ENCODE measurements around the gene STAT5A.
A peak's percentile ranks its signal among the peaks of the same experiment; 100 is the strongest.

The STAT5A gene

GRCh38 chr17:42340691-42341127 lies 52.4 kb downstream of the STAT5A start:
- Histone ChIP-seq H3K4me2 (no peak overlapping the region), H3K27me3 (no peaks in the 10 kb centered on the region), H3K36me3 (peaks cover 85% of the 10 kb centered on the region), H3K27ac (no peak overlapping the region), H3K4me1 (peaks cover 5% of the 10 kb centered on the region; the same call in 1 of the 2 replicates), H4K20me1 (no peaks in the 10 kb centered on the region), H3K4me3 (no peak overlapping the region), H3K9me3 (no peaks in the 10 kb centered on the region), H3K9ac (no peak overlapping the region)
- no peak for TF ChIP-seq Cebpa-rat (IDR thresholded peaks at IDR 0.05)

- Histone ChIP-seq H3K9me3 (no peaks in the 10 kb centered on the region), H3K9ac (no peak overlapping the region), H3K36me3 (peaks cover 87% of the 10 kb centered on the region), H3K4me3 (no peak overlapping the region), H3K27ac (no peak overlapping the region), H3K4me1 (peaks cover 5% of the 10 kb centered on the region; the same call in 1 of the 2 replicates), H3K4me2 (no peak overlapping the region), H4K20me1 (peaks cover 2% of the 10 kb centered on the region; the same call in 1 of the 2 replicates), H3K27me3 (no peaks in the 10 kb centered on the region)
- TF ChIP-seq Cebpa-rat (IDR thresholded peaks at IDR 0.05): no peak
These were observed 53.3 kb downstream of the STAT5A start for GRCh38 chr17:42341568-42341967.

GRCh38 chr17:42342242-42343008 lies 54.1 kb downstream of the STAT5A start:
- Histone ChIP-seq H4K20me1 (peaks cover 10% of the 10 kb centered on the region; the same call in 1 of the 2 replicates), H3K27me3 (no peaks in the 10 kb centered on the region), H3K27ac (no peak overlapping the region), H3K36me3 (peaks cover 82% of the 10 kb centered on the region), H3K4me2 (no peak overlapping the region), H3K4me1 (peaks cover 5% of the 10 kb centered on the region; the same call in 1 of the 2 replicates), H3K9ac (no peak overlapping the region), H3K4me3 (no peak overlapping the region), H3K9me3 (no peaks in the 10 kb centered on the region)
- TF ChIP-seq Cebpa-rat (IDR thresholded peaks at IDR 0.05): no peak

GRCh38 chr17:42345396-42346073 lies 57.2 kb downstream of the STAT5A start:
- no peak for TF ChIP-seq Cebpa-rat (IDR thresholded peaks at IDR 0.05)
- Histone ChIP-seq H3K4me3 (no peak overlapping the region), H3K27ac (no peak overlapping the region), H4K20me1 (peaks cover 40% of the 10 kb centered on the region), H3K4me2 (no peak overlapping the region), H3K27me3 (no peaks in the 10 kb centered on the region), H3K36me3 (peaks cover 58% of the 10 kb centered on the region), H3K9ac (no peak overlapping the region), H3K9me3 (no peaks in the 10 kb centered on the region), H3K4me1 (no peaks in the 10 kb centered on the region)

GRCh38 chr17:42346481-42346880 lies 58.2 kb downstream of the STAT5A start:
- H3K27ac ChIP-seq: no peak overlapping the region
- H3K27me3 ChIP-seq: no peaks in the 10 kb centered on the region
- no peaks in the 10 kb centered on the region for H3K9me3 ChIP-seq
- no peak for TF ChIP-seq Cebpa-rat (IDR thresholded peaks at IDR 0.05)
- H3K4me1 ChIP-seq: no peaks in the 10 kb centered on the region
- H3K36me3 ChIP-seq: peaks cover 48% of the 10 kb centered on the region
- no peak overlapping the region for H3K4me2 ChIP-seq
- peaks cover 50% of the 10 kb centered on the region for H4K20me1 ChIP-seq
- no peak overlapping the region for H3K4me3 ChIP-seq
- no peak overlapping the region for H3K9ac ChIP-seq

- H4K20me1 ChIP-seq: peaks cover 56% of the 10 kb centered on the region
- no peak overlapping the region for H3K4me2 ChIP-seq
- H3K9me3 ChIP-seq: no peaks in the 10 kb centered on the region
- TF ChIP-seq Cebpa-rat (IDR thresholded peaks at IDR 0.05): no peak
- H3K36me3 ChIP-seq: peaks cover 41% of the 10 kb centered on the region
- H3K9ac ChIP-seq: no peak overlapping the region
- H3K27me3 ChIP-seq: no peaks in the 10 kb centered on the region
- no peak overlapping the region for H3K27ac ChIP-seq
- no peaks in the 10 kb centered on the region for H3K4me1 ChIP-seq
- H3K4me3 ChIP-seq: no peak overlapping the region
These were observed 58.9 kb downstream of the STAT5A start for GRCh38 chr17:42347198-42347597.

GRCh38 chr17:42347606-42348005 lies 59.3 kb downstream of the STAT5A start:
- H3K27me3 ChIP-seq: no peaks in the 10 kb centered on the region
- no peak overlapping the region for H3K4me2 ChIP-seq
- H3K9me3 ChIP-seq: no peaks in the 10 kb centered on the region
- no peaks in the 10 kb centered on the region for H3K4me1 ChIP-seq
- H3K27ac ChIP-seq: no peak overlapping the region
- H4K20me1 ChIP-seq: peaks cover 59% of the 10 kb centered on the region
- H3K4me3 ChIP-seq: no peak overlapping the region
- H3K36me3 ChIP-seq: peaks cover 37% of the 10 kb centered on the region
- H3K9ac ChIP-seq: no peak overlapping the region
- no peak for TF ChIP-seq Cebpa-rat (IDR thresholded peaks at IDR 0.05)

GRCh38 chr17:42348104-42348503 lies 59.8 kb downstream of the STAT5A start:
- H3K36me3 ChIP-seq: peaks cover 33% of the 10 kb centered on the region
- no peak overlapping the region for H3K4me2 ChIP-seq
- TF ChIP-seq Cebpa-rat (IDR thresholded peaks at IDR 0.05): no peak
- H3K4me1 ChIP-seq: no peaks in the 10 kb centered on the region
- no peak overlapping the region for H3K4me3 ChIP-seq
- H4K20me1 ChIP-seq: peaks cover 59% of the 10 kb centered on the region
- H3K27ac ChIP-seq: no peak overlapping the region
- H3K9me3 ChIP-seq: no peaks in the 10 kb centered on the region
- H3K27me3 ChIP-seq: no peaks in the 10 kb centered on the region
- H3K9ac ChIP-seq: no peak overlapping the region

GRCh38 chr17:42354956-42355843 lies 66.9 kb downstream of the STAT5A start:
- Histone ChIP-seq H3K27me3 (no peaks in the 10 kb centered on the region), H3K4me1 (peaks cover 16% of the 10 kb centered on the region), H3K9me3 (no peaks in the 10 kb centered on the region), H3K36me3 (no peaks in the 10 kb centered on the region), H4K20me1 (peaks cover 78% of the 10 kb centered on the region), H3K4me3 (no peak overlapping the region), H3K27ac (no peak overlapping the region), H3K9ac (no peak overlapping the region), H3K4me2 (peak overlapping the region; percentile 37; the same call in 1 of the 2 replicates)
- TF ChIP-seq Cebpa-rat (IDR thresholded peaks at IDR 0.05): no peak

Measured in BLaER1 (cell line).